Stimulated activated CD4-positive, alpha-beta T cell treated with anti-CD3 and anti-CD28 coated beads, Interleukin-15, amount 100 ng/mL, for 48 hours (primary cell): ENCODE results near the gene HOATZ.
A peak's percentile ranks its signal among the peaks of the same experiment; 100 is the strongest.

Experiments
- DNase-seq, 2 donors: peaks; one replicate each; pipeline ENCODE4 v3.0.0-alpha.2; 2020; ENCODE audit warnings: low read depth in 2 of 2

HOATZ gene

DNA sequence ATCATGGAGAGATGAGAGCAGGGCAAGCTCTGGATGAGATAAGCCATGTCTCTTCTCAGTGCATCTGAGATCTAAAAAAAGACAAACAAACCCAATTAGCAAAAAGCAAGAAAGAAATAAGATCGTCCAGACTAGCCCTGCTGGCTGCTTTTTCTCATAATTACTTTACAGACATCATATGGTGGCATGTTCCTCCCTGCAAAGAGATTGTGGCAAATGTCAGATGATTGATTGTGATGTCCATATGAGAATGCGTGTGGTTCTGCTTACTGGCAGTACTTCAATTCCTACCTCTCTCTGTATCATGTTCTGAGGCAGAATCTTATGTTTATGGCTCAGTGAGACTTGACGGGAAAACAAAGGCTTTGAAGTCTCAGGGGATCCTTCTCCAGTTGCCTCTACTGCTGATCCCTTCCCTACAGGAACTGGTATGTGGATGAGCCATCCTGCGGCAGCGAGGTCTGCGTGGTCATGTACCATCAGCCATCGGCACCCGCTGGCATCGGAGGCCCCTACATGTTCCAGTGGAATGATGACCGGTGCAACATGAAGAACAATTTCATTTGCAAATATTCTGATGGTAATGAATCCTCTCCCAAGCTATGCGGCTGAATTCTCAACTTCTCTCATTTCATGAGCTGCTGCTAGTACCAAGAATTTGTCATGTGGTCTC, 34.8 kb downstream of the HOATZ start:
- no peak for DNase-seq

DNA sequence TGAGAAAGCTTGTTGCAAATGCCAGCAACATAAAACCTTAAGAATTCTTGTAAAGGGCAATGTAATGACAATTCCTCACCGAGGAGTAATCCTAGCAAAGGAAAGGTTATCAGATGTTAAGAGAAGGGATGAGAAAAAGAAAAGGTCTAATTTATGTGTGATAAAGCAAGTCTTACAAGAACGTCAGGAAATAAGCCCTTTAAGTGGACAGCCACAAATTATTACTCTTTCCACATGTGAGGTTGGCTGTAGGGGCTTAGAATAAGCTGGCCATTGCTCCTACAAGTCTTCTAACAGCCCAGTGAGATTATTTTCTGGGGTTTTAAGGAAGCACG, 35.3 kb downstream of the HOATZ start:
- DNase-seq = no peak

DNA sequence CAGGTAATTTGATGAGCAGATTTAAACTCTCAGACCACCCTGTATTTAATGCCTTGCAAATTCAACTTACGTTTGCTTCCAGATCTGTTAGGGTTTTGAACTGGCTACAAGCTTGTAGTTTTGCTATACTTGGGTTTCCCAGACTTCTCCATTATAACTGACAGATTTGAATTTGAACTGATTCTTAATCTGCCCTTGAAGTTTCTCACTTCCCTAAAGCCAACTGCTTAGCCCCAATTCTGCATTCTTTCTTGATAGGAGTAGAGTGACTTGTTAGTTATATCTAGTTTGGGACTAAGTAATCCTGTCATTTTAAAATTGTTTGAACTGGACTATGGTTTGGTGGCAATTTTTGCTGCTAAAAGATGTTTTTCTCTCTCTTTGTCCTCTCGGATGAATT, 35.7 kb downstream of the HOATZ start:
- no peak for DNase-seq

DNA sequence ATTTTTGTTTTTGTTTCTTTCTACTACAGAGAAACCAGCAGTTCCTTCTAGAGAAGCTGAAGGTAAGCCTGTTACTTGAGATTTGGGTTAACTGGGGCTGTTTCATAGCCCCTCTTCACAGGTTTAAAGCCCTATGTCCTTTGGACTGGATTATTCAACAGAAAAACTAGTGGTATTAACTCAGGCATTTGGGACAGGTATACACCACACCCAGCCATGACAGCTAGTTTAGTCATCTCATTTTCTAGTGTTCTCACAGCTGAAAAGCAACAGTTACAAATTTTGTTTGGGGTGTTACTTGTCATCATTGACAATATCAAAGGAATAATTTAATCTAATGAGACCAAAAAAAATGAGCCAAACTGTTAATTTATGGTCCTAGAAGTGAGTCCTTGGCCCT, 40.0 kb downstream of the HOATZ start:
- no peak for DNase-seq

DNA sequence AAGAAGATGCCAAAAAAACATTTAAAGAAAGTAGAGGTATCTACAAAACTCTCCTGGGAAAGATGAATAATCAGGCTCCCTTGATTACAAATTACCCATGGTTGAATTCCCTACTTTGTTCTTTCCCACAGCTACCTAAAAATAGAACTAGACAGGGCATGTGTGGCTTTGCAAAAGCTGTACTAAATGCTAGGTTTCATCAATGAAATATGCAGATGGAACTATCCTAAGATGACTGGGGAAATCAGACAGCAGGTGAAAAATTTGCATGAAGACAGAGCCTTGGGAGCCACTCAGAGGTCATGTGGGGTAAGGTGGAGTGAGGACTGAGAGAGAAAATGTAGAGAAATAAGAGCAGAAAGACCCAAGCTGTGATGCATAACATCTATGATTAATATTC, 40.7 kb downstream of the HOATZ start:
- no peak for DNase-seq

DNA sequence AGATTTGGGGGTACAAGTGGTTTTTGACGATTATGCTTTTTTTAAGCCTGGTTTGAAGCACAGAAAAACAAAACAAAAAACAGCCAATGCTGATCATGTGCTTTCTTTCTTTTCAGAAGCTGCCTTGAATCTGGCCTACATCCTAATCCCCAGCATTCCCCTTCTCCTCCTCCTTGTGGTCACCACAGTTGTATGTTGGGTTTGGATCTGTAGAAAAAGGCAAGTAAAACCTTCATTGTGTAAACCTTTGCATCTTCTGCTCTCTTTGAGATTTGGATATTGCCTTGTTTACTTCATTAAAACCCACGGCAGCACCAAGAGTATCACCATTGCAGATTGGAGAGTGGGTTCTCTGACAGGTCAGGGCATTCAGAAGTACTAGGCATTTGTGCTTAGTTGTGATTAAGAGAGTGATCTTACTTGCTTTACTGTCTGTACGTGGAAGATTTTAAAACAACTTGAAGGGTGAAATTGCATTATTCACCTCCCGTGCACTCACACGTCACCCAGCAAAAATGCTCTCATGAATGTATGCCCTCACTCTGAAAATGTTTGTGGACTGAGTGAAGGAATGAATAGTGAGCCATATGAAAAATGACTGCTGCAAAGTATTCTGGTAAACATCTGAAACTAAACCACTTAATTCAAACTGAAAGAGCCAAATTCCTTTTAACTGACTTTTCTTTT, 43.0 kb downstream of the HOATZ start:
- no peak for DNase-seq

DNA sequence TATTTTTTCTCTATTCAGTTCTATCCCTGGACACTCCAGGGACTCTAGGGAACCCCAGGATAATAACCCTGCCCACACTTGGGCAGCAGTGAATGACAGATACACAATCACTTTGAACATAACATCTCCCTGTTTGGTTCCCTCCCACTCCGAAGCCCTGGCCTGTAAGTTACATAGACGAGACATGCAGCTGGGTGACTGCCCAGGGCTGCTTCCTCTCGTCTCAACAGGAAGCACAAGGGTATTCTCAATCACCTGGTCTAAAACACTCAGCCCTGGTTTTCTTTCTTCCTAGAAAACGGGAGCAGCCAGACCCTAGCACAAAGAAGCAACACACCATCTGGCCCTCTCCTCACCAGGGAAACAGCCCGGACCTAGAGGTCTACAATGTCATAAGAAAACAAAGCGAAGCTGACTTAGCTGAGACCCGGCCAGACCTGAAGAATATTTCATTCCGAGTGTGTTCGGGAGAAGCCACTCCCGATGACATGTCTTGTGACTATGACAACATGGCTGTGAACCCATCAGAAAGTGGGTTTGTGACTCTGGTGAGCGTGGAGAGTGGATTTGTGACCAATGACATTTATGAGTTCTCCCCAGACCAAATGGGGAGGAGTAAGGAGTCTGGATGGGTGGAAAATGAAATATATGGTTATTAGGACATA, 45.4 kb downstream of the HOATZ start:
- DNase-seq = no peak

DNA sequence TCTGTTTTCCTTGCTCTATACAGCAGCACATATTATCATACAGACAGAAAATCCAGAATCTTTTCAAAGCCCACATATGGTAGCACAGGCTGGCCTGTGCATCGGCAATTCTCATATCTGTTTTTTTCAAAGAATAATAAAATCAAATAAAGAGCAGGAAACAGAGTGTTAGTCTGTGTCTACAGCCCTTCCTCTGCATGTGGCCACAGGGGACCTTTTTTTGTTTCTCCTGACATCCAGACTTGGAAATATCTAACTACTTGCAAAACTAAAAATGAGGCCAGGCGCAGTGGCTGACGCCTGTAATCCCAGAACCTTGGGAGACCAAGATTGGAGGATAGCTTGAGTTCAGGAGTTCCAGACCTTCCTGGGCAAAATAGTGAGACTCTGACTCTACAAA, 46.2 kb downstream of the HOATZ start:
- DNase-seq = no peak

DNA sequence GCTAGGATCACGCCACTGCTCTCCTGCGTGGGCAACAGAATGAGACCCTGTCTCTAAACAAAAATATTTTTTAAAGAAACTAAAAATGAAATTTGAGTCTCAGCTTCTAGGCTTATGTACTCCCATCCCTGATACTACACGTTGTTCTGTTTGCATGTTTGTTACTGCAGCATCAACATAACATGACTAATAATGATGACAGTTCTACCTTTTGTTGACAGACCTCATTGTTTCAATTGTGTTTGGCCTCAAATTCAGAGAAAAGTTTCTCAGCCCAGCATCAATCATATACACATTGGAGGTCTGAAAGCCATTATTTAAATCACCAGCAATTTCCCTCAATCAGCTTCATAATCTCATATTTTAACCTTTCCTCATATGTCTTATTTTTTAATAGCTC, 46.7 kb downstream of the HOATZ start:
- no peak for DNase-seq

DNA sequence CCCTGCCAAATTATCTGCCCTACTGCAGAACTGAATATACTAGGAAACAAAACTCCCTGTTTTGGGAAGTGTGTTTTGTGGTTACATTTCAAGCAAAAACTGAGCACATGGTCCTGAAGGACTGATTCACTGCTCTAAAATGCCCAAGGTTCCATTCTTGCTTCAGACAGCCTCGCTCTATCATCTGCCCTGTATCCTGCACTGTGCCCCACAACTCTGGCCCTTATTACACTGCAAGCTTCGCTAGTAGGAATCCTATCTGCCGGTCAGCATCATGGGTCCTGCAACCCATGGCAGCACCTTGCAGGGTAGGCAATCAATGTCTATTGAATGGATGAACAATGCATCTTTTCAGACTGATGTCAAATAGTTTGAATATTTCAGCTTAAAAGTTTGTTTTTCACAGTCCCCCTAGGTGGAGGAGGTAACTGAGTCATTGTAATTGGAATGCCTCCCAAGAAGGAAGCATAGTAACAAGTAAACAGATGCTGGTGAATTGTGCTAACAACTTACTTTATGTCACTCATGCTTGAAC, 47.3 kb downstream of the HOATZ start:
- no peak for DNase-seq

DNA sequence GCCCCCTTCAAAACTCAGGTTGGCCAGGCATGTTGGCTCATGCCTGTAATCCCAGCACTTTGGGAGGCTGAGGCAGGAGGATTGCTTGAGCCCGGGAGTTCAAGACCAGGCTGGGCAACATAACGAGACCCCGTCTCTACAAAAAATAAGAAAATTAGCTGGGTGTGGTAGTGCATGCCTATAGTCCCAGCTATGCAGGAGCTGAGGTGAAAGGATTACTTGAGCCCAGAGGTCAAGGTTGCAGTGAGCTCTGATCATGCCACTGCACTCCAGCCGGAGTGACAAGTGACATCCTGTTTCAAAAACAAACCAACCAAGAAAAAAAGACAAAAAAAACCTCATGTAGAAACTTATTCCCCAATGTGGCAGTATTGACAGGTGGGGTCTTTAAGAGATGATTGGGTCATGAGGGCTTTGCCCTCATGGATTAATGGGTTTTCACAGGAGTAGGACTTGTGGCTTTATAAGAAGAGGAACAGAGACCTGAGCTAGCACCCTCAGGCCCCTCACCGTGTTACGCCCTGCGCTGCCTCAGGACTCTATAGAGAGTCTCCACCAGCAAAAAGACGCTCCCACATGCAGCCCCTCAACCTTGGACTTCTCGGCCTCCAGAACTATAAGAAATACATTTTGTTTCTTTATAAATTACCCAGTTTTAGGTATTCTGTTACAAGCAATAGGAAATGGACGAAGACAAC, 48.3 kb downstream of the HOATZ start:
- DNase-seq = no peak

DNA sequence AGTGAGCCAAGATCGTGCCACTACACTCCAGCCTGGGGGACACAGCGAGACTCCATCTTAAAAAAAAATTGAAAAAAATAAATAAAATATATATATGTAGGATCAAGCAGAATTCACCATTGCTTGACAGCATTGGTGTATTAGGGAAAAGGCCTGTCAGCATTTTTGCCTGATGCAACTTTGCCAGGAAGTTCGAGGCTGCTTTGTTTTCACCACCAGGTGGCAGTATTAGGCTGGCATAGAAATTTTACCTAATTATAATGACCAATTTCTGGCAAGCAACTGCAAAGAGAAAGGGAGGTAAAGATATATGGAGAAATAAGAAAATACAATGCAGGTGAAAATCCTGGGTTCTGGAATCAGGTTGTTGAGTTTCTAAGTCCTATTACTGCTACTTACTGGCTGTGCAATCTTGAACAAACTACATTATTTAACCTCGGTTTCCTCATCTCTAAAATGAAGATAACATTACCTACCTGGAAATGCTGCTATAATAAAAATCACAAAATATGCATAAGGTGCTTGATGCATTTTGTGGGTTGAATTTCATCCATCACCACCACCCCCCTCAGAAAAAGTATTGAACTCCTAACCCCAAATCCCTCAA, 50.6 kb downstream of the HOATZ start:
- peak; percentile 22 to 45 for DNase-seq

DNA sequence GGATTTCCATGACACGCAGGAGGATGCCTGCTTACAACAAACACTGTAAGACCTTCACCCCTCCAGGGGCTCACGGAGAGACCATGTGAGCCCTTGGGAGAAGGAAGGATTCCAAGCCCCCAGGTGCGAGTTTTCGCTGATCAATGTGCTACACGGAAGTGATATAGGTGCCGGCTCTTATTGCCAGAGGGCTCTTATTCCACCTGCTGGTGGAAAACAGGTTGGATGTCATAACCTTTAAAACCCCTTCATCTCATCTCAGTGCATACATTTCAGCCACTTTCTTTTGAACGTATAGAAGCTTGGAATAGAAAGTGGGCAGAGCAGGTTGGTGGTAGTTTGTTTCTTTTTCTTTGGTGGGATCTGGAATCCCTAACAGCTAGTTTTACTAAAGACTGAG, 51.7 kb downstream of the HOATZ start:
- no peak for DNase-seq

DNA sequence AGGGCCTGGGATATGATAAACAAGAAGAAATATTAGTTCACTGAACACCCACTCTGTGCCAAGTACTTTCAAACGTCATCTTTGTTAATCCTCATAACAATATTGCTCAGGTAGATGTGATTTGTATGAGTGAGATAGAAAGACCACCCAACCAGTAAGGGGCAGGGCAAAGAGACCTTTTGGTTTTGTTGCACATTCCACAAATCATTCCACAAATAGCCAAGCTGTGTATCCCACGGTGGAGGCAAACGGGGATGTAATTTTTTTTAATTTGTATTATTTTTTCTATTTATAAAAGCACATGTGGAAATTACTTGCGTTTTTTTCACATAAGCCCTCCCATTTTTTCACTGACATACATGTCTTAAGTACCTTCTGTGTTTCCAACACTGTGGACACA, 54.9 kb downstream of the HOATZ start:
- DNase-seq = no peak

DNA sequence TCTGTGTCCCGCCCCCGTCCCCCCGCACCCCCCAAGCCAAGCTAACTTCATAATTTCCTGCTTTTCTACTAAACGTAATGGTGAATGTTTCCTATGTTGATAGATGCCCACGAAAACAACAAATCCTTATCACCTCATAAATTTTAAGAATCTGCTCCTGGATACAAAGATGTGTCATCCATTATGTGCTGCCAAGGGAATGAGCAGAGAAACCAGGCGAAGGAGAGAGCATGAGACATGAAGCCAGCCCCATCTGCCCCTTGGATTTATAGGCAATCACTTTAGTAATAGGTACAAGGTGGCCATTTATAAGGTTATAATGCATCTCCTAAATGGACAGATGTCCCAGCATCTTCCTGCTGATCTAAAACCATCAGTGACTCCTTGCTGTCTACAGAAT, 56.2 kb downstream of the HOATZ start:
- no peak for DNase-seq

DNA sequence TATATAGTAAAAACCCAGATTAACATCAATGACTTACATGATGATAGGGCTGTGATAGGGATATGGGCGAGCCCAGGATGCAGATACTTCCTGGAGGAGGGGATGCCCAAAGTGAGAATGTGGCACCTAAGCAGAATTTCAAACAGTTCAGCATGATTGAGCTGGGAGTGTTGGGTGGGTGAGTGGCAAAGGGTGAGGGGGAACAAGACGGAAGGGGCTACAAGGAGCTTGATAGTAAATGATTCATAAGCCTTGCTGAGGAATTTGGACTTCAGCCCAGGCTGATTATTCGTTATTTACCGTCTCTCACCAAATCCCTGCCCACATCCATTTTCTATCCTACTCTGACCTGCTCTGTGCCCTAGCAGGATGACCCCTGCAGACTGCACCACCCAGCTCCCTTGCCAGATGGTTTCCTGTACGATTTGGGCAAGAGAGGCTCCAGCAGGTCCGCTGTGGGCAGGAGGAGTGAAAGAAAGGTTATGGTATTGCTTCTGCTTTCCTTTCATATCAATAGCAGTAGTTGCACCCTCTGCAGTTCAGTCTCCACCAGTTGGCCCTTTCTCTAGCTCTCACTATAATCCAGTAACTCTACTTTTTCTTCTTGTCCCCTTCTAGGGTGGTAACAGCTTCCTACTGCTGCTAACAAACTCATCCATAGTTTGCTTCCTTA, 57.4 kb downstream of the HOATZ start:
- DNase-seq = no peak

DNA sequence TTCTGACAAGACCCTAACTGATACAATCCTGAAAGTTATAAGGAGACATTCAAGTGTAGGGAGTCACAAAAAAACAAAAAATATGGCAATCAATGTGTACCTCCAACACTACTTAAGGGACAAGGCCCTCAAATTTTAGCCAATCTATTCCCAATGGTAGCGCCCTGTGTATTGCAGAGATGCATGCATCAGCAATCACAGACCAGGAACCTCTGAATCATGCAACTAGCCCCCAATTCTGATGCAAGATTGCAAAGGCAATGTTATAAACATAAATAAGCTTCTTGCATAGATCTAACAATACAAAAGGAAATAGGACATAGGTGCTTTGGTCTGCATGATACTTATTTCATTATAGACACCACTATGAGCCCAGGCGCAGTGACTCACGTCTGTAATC, 58.0 kb downstream of the HOATZ start:
- no peak for DNase-seq

DNA sequence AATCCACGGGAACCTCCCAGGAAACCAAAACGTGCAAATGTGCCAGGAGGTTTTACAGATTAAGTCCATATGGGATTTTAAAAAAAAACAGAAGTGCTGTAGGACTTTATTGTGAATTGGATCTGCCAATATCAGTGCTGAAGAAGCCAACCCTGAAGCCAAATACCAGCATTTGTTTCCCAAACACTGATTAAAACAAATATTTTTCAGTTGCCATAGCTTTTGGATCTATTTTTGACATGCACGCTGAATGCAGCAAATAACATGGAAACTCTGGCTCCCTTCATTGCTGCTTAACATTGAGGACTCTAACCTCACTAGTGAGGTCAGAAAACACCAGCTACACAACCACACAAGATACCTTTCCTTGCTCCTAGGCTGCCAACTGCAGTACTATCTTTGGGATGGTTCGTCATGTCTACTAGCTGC, 59.3 kb downstream of the HOATZ start:
- no peak for DNase-seq

DNA sequence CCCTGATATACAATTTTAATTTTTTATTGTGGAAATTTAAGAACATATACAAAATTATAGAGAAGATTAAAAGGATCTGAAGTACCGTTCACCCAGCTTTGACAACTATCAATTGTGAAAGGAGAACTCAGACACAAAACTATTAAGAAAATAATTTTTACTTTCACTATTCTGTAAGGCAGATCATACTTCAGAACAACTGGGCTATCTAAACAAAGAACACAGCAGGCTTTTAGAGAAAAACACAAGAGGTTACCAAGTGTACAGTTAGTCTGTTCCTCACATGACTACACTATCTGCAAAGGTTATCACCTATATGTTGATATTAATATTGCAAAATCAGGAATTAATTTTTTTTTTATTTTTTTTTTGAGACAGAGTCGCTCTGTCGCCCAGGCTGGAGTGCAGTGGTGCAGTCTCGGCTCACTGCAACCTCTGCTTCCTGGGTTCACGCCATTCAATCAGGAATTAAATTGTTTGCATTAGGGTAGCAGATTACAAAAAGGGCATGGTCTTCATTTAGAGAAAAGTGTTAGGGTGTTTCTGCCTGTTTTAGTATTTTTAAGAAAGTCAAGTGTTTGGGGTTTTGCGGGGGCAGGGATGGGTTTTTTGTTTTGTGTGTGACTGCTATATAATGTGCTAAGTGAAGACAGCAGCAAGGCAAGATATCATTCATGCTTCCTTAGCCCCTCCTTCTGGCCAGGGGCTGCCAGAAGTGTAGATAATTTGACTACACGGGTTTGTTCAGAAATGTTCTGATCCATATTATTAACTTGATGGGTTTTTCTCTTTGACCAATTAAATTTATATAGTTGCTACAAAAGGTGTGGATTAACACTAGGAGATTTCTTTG, 60.0 kb downstream of the HOATZ start:
- DNase-seq = no peak

DNA sequence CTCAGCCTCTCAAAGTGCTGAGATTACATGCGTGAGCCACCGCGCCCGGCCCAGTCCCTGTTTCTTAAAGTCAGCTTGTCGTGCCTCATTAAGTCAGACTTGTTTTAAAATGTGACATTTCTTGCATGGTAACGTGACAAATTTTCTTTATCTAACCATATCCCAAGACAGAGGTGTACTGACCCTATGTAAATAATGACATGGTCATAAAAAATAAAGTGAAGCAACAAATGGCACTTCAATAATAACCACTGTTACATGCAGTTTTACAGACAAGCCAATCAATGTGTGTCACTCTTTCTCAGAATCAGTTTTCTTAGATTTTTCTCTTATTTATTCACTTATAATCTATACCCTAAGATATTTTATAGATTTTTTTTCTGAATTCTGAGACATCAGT, 61.2 kb downstream of the HOATZ start:
- no peak for DNase-seq

DNA sequence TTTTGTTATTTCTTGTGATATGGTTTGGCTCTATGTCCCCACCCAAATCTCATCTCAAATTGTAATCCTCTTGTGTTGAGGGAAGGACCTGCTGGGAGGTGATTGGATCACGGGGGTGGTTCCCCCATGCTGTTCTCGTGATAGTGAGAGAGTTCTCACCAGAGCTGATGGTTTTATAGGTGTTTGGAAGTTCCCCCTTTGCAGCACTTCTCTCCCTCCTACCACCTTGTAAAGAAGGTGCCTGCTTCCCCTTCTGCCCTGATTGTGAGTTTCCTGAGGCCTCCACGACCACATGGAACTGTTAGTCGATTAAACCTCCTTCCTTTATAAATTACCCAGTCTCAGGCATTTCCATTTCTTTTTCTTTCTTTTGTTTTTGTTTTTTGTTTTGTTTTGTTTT, 63.2 kb downstream of the HOATZ start:
- DNase-seq = no peak
